Heart right ventricle (tissue), 16 donors: Measurements from ENCODE around the gene YBX3. TPM values are rescaled to one million over a fixed set of nuclear protein-coding genes. Genes with fewer than 3 reads are reported as not detected.

ENCODE experiments used
- ATAC-seq, 8 donors: fragments of 200-7000 bp; cut with Tn5 transposase; one replicate each; pipeline ENCODE4 v1.9.1; 2020; ENCODE audit warnings: mild to moderate bottlenecking in 8 of 8, moderate library complexity in 8 of 8, moderate number of reproducible peaks in 1 of 8
- DNase-seq, 2 donors: peaks; one replicate each; pipeline ENCODE4 v3.0.0-alpha.2; 2020
- H3K27ac ChIP-seq, 10 donors: fragments of 200-600 bp; sonication (generic) in 2 of 10; one replicate each; pipeline versions ENCODE4 v1.5.0 to v1.8.0; 2020 to 2022; ENCODE audit warnings: mild to moderate bottlenecking in 3 of 10
- H3K27me3 ChIP-seq, 7 donors: fragments of 200-600 bp; one replicate each; pipeline ENCODE4 v1.8.0; 2021 to 2022; ENCODE audit warnings: mild to moderate bottlenecking in 2 of 7
- H3K36me3 ChIP-seq, 9 donors: fragments of 200-600 bp; sonication (generic) in 1 of 9; one replicate each; pipeline versions ENCODE4 v1.5.0 to v1.8.0; 2020 to 2022; ENCODE audit warnings: mild to moderate bottlenecking in 2 of 9
- H3K4me1 ChIP-seq, 9 donors: fragments of 200-600 bp; sonication (generic) in 1 of 9; one replicate each; pipeline versions ENCODE4 v1.5.0 to v1.8.0; 2020 to 2022; ENCODE audit warnings: mild to moderate bottlenecking in 4 of 9
- H3K4me3 ChIP-seq, 10 donors: fragments of 200-600 bp; sonication (generic) in 2 of 10; one replicate each; pipeline versions ENCODE4 v1.5.0 to v1.8.0; 2020 to 2022; ENCODE audit warnings: mild to moderate bottlenecking in 7 of 10, moderate library complexity in 2 of 10
- H3K9me3 ChIP-seq, 11 donors: fragments of 200-600 bp in 10 of 11; sonication (generic) in 2 of 11; one replicate each; pipeline versions ENCODE4 v1.5.0 to v1.8.0; 2013 to 2022; ENCODE audit warnings: mild to moderate bottlenecking in 2 of 11, control low read depth in 1 of 11, moderate library complexity in 1 of 11
- CTCF ChIP-seq, 9 donors: fragments of 200-600 bp; sonication (generic) in 2 of 9; IDR thresholded peaks; one replicate each; pipeline versions ENCODE4 v1.5.0 to v1.8.0; 2021 to 2022; ENCODE audit warnings: antibody characterized with exemption in 9 of 9, mild to moderate bottlenecking in 5 of 9, moderate library complexity in 1 of 9
- WGBS, 2 donors: extraction: QIAGEN DNeasy Blood & Tissue Kit; methylation state at CpG; one replicate each; pipeline ENCODE4 v1.1.7; 2013; ENCODE audit warnings: inconsistent platforms in 1 of 2; 5-methylcytosine and 5-hydroxymethylcytosine counted together
- intact Hi-C, 10 donors: fragments of 100-400 bp; cut with DNase I; formaldehyde crosslinking; loops; one replicate each; pipeline versions ENCODE4 v1.11.1 to v1.14.2; 2022
- polyA plus RNA-seq, 2 donors: library from polyadenylated mRNA; stranded (reverse); fragments of 200-250 nt; gene quantifications; one replicate each; pipeline ENCODE4 v1.2.3, GENCODE V29; 2013
- total RNA-seq, 10 donors: library from RNA; stranded (reverse); fragmentation: NEBNext Ultra II Directional in 3 of 10; extraction: Animal tissue kit (Norgen Biotek cat#: 25700) in 3 of 10; gene quantifications; one replicate each; pipeline versions ENCODE4 v1.2.1 to v1.2.4, GENCODE V29; 2021 to 2023
- donor health status: Arrhythmogenic right ventricular cardiomyopathy.
- donor health status: ischemic (EF 13 %, LVEDD 7.1; RV severe dilation, severe dysfunction).
- donor health status: healthy with polysubstance abuse.
- donor health status: DM: no; HTN: yes; CAD: no.
- donor health status: DM: no; HTN: no; CAD: no.
- donor health status: ischemic (EF 25% LVEDD 6.9; RV normal size, moderate dysfunction).
- donor health status: ischemic (EF 25% LVEDD 5.7; RV mildly dilated, moderate dysfunction).
- donor health status: healthy.
- donor health status: DM: yes; HTN: yes; CAD: no.
- donor health status: Ischemic cardiomyopathy.
- donor health status: ischemic (EF 35%, LVEDD 5.7; RV mildly dilated, moderate dysfunction).
- donor health status: nonischemic (EF 11% LVEDD 7.7; RV severe dilation, severe dysfunction).
- donor health status: DM: yes; HTN: yes; CAD: no.
- donor health status: PGD.
- donor health status: ischemic (EF 29% LVEDD 5.4; RV normal size, mild dysfunction).
- donor health status: nonischemic (EF 23%, LVEDD 6.1; RV moderate dilation, normal function).

YBX3 gene
- total and polyA plus RNA-seq, 12 donors = 244 to 1,254 (median 632) TPM

- TF ChIP-seq CTCF (IDR thresholded peaks at IDR 0.05) = no peak
- H3K27me3 ChIP-seq = no peaks in the 10 kb centered on the region
- 92% methylated on average over 3 of the region's 3 CpGs for WGBS, 2 donors
- no peak for DNase-seq
- peaks cover 0 to 97% (median 41%) of the 10 kb centered on the region in 9 donors for H3K36me3 ChIP-seq
- peaks cover 0 to 21% (median 12%) of the 10 kb centered on the region in 9 donors for H3K4me1 ChIP-seq
- no peak overlapping the region for H3K4me3 ChIP-seq
- no peaks in the 10 kb centered on the region for H3K9me3 ChIP-seq
- intact Hi-C loops = no loop called here
- ATAC-seq = no peak
- no peak overlapping the region for H3K27ac ChIP-seq
Measured at GRCh38 chr12:10700581-10700980, 22.5 kb downstream of the YBX3 start.

DNA sequence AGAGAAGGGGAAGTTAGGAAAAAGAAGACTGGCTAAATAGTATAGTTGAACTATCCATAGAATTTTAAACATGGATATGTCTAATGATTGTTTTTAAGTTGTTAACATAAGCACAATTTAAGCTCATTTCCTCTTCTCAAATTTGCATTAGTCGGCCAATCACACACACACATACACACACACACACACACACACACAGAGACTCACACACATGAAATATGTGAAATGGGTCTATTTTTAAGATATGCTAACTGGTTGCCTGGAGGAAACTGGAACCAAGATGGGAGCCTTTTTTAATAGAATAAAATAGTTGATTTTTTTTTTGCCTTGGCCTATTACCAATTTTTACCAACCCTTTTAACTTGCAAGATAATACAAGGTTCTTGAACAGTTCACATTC is 25.3 kb downstream of the YBX3 start:
- peaks cover 0 to 91% (median 31%) of the 10 kb centered on the region in 9 donors for H3K36me3 ChIP-seq

DNA sequence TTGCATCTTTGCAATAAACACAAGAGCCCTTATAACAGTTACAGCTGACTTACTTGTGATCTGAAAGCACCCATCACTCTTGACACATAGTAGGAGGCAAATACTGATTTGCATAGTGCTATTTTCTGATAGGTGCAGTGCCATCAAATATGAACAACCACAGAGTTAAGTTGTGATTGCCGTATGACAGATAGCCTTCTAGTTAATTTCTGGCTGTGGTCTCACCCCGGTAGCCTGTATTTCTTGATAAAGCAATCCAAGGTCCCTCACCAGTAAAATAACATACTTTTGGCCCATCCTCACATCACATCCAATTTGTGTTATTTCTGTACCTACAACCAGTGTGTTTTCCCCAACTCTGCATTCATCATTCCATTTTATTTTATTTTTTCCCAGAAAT is 26.0 kb downstream of the YBX3 start:
- no peak overlapping the region for H3K4me3 ChIP-seq
- H3K27me3 ChIP-seq = no peaks in the 10 kb centered on the region
- peaks cover 0 to 84% (median 31%) of the 10 kb centered on the region in 9 donors for H3K36me3 ChIP-seq
- no peak for DNase-seq
- H3K4me1 ChIP-seq = peaks cover 0 to 10% (median 0%) of the 10 kb centered on the region in 9 donors
- H3K9me3 ChIP-seq = no peaks in the 10 kb centered on the region
- TF ChIP-seq CTCF (IDR thresholded peaks at IDR 0.05) = no peak
- peak overlapping the region in 1 of 10 donors; percentile 13 for H3K27ac ChIP-seq
- peak in 1 of 8 donors; percentile 16 for ATAC-seq
- 93 to 96% methylated on average over 2 of the region's 2 CpGs for WGBS, 2 donors
- intact Hi-C loops = no loop called here

More for the DNA sequence above, 25.3 kb downstream of the YBX3 start:
- DNase-seq (no peak), ATAC-seq (no peak)
- no peak for TF ChIP-seq CTCF (IDR thresholded peaks at IDR 0.05)
- Histone ChIP-seq H3K4me3 (no peak overlapping the region), H3K9me3 (no peaks in the 10 kb centered on the region), H3K4me1 (peaks cover 0 to 10% (median 0%) of the 10 kb centered on the region in 9 donors), H3K27me3 (no peaks in the 10 kb centered on the region), H3K27ac (no peak overlapping the region)
- 89 to 100% methylated on average over 1 of the region's 1 CpG for WGBS, 2 donors
- intact Hi-C loops = no loop called here

- 98 to 99% methylated on average over 2 of the region's 2 CpGs for WGBS, 2 donors
- Histone ChIP-seq H3K36me3 (peaks cover 0 to 26% (median 0%) of the 10 kb centered on the region in 9 donors), H3K9me3 (peaks cover 0 to 3% (median 0%) of the 10 kb centered on the region in 11 donors), H3K4me3 (no peak overlapping the region), H3K4me1 (no peaks in the 10 kb centered on the region), H3K27me3 (no peaks in the 10 kb centered on the region), H3K27ac (no peak overlapping the region)
- ATAC-seq (no peak), DNase-seq (no peak)
- no peak for TF ChIP-seq CTCF (IDR thresholded peaks at IDR 0.05)
- intact Hi-C loops = no loop called here
Measured at GRCh38 chr12:10690906-10691305, 32.2 kb downstream of the YBX3 start.
